Hematopoietic multipotent progenitor cell treated with erythropoietin and hydrocortisone succinate and interleukin-3 and kit ligand, for 17 days (in vitro differentiated cells): Measurements from ENCODE around the gene LRRN4CL.
A peak's percentile ranks its signal among the peaks of the same experiment; 100 is the strongest.

Experiments used
- DNase-seq: peaks from one replicate; pipeline ENCODE4 v3.0.0-alpha.2; 2015; ENCODE audit warnings: low spot score

Gene LRRN4CL

GRCh38 chr11:62646825-62647608 is 42.3 kb downstream of the LRRN4CL start:
- DNase-seq, result no peak

- peak; percentile 98 for DNase-seq
Observed at GRCh38 chr11:62645946-62646824, 43.1 kb downstream of the LRRN4CL start, which contains the start of gene GANAB. GANAB (minus strand) TSS chr11:62646613; CDS start chr11:62646599, 14 bp downstream.

GRCh38 chr11:62645671-62645945 is 43.7 kb downstream of the LRRN4CL start:
- DNase-seq, result no peak

- no peak for DNase-seq
Observed at GRCh38 chr11:62644220-62644619, 45.1 kb downstream of the LRRN4CL start.
